ENCODE results near the gene MFAP1.
"Not testable (repeated sequence)": the region's sequence is repeated elsewhere in the genome, so short reads cannot be mapped to it uniquely, and the experiment has no call there.

Gene MFAP1

GRCh38 chr15:43828061-43828657, 3.7 kb upstream of the MFAP1 start:
- H3K4me3 ChIP-seq (ENCODE audit: low read length): peak overlapping the region; percentile 97
- TF ChIP-seq ZNF274 (IDR thresholded peaks at IDR 0.05; ENCODE audit: low read depth, low read length): no peak

GRCh38 chr15:43826508-43827341, 2.2 kb upstream of the MFAP1 start, which contains the start of gene WDR76:
TSS of gene WDR76 (plus strand) at chr15:43827002. CDS start at chr15:43827033, 31 bp downstream.
- H3K4me3 ChIP-seq (ENCODE audit: low read length): peak within 1 kb of the TSS; percentile 97
- no peak for TF ChIP-seq ZNF274 (IDR thresholded peaks at IDR 0.05; ENCODE audit: low read depth, low read length)

DNA sequence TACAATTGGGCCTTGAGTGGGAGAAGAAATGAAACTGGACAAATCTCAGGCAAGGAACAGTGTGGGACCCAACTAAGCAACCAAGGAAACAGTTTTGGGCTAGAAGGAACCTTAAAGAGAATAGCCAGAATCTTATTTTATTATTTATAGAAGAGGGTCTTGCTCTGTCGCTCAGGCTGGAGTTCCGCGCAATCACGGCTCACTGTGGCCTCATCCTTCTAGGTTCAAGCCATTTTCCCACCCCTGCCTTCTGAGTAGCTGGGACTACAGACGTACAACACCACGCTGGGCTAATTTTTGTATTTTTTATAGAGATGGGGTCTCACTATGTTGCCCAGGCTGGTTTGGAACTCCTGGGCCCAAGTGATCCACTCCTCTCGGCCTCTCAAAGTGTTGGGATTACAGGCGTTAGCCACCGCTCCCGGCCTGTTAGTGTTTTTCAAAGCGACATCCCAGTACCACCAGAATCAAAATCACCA, 1.6 kb upstream of the MFAP1 start:
- no peak for TF ChIP-seq ZNF274 (IDR thresholded peaks at IDR 0.05; ENCODE audit: low read depth, low read length)
- H3K4me3 ChIP-seq (ENCODE audit: low read length): no peak overlapping the region; the same call in 1 of the 2 replicates

DNA sequence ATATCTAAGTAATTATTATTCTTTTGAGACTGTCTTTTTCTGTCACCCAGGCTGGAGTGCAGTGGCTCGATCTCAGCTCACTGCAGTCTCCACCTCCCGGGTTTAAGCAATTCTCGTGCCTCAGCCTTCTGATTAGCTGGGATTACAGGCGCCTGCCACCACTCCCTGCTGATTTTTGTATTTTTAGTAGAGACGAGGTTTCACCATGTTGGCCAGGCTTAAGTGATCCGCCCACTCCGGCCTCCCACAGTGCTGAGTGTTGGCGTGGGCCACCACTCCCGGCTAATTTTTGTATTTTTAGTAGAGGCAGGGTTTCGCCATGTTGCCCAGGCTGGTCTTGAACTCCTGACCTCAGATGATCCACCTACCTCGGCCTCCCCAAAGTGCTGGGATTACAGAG, 815 bp upstream of the MFAP1 start:
- not testable (repeated sequence) for H3K4me3 ChIP-seq (ENCODE audit: low read length)

- H3K4me3 ChIP-seq (ENCODE audit: low read length): no peak overlapping the region
- no peak for TF ChIP-seq ZNF274 (IDR thresholded peaks at IDR 0.05; ENCODE audit: low read depth, low read length)
These were observed 3.0 kb downstream of the MFAP1 start for GRCh38 chr15:43821505-43821904.

GRCh38 chr15:43815064-43815463, 9.4 kb downstream of the MFAP1 start:
- H3K4me3 ChIP-seq (ENCODE audit: low read length): not testable (repeated sequence)

DNA sequence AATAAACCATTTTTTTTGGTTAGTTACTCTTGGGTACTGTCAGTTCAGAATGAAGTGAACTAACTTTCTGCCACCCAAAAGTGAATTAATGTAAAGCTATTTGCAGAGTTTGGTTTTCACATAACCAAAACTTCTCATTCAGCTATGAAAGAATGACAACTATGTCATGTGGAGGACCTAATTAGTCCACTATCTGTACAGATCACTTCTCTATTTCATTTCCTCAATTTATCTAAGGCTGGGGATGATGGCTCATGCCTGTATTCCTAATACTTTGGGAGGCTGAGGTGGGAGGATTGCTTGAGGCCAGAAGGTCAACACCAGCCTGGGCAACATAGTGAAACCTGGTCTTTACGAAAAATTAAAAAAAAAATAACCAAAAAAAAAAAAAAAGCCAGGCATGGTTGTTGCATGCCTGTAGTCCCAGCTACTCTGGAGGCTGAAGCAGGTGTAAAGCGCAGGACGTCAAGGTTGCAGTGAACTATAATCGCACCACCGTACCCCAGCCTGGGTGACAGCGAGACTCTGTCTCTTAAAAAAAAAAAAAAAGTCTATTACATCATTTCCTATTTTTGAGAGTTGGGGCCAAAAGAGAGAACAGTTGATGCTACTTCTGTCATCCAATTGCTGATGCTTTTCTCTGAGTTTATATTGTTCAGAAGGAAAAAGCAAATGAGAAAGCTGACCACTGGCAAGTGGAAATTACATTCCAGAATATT, 15.4 kb downstream of the MFAP1 start:
- no peak overlapping the region for H3K4me3 ChIP-seq (ENCODE audit: low read length)
- TF ChIP-seq ZNF274 (IDR thresholded peaks at IDR 0.05; ENCODE audit: low read depth, low read length): no peak

GRCh38 chr15:43808435-43808950, 16.0 kb downstream of the MFAP1 start:
- no peak overlapping the region for H3K4me3 ChIP-seq (ENCODE audit: low read length)

DNA sequence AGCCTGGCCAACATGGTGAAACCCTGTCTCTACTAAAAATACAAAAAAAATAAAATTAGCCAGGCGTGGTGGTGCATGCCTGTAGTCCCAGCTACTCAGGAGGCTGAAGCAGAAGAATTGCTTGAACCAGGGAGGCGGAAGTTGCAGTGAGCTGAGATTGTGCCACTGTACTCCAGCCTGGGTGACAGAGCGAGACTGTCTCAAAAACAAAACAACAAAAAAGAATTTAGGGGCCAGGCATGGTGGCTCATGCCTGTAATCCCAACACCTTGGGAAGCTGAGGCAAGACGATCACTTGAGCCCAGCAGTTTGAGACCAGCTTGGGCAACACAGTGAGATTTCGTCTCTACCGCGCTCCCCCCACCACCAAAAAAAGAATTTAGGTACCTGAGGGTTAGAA, 21.8 kb downstream of the MFAP1 start:
- H3K4me3 ChIP-seq (ENCODE audit: low read length): not testable (repeated sequence)

More at GRCh38 chr15:43808435-43808950, 16.0 kb downstream of the MFAP1 start:
- TF ChIP-seq ZNF274 (IDR thresholded peaks at IDR 0.05; ENCODE audit: low read depth, low read length): no peak

GRCh38 chr15:43800286-43801141, 24.0 kb downstream of the MFAP1 start, which contains the start of gene HYPK:
TSS of gene HYPK (plus strand) at chr15:43800599. CDS start at chr15:43800623, 24 bp downstream.
- no peak for TF ChIP-seq ZNF274 (IDR thresholded peaks at IDR 0.05; ENCODE audit: low read depth, low read length)
- peak within 1 kb of the TSS; percentile 82 for H3K4me3 ChIP-seq (ENCODE audit: low read length)

DNA sequence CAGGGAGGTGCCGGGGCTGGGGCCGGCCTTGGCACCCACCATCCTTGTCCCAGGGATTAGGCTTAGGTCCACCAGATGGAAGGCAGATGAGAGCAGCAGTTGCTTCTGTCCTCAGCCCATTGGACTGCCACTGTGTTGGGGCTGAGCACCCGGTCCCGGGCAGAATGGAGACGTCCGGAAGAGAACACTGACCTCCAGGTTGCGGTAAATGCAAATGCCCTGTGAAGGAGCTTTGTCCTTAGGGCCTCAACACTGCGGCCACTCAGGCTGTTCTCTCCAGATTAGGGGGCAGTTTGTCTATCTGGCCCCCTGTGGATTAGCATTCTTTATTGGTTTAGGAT, 24.6 kb downstream of the MFAP1 start, which contains the start of gene SERINC4:
Gene SERINC4, minus strand, starts transcription at position 276 of the 341 bp plus-strand sequence. Its CDS starts 234 bp downstream, at position 42.
- no peak for TF ChIP-seq ZNF274 (IDR thresholded peaks at IDR 0.05; ENCODE audit: low read depth, low read length)
- peak within 1 kb of the TSS; percentile 82 for H3K4me3 ChIP-seq (ENCODE audit: low read length)

GRCh38 chr15:43799209-43799944, 25.1 kb downstream of the MFAP1 start:
- H3K4me3 ChIP-seq (ENCODE audit: low read length): no peak overlapping the region
- TF ChIP-seq ZNF274 (IDR thresholded peaks at IDR 0.05; ENCODE audit: low read depth, low read length): no peak

- no peak for TF ChIP-seq ZNF274 (IDR thresholded peaks at IDR 0.05; ENCODE audit: low read depth, low read length)
- H3K4me3 ChIP-seq (ENCODE audit: low read length): no peak overlapping the region
These were observed 27.9 kb downstream of the MFAP1 start for GRCh38 chr15:43796566-43796965.
